K562 (cell line): ENCODE measurements around the gene APOBEC3G. TPM values are rescaled to one million over a fixed set of nuclear protein-coding genes. Genes with fewer than 3 reads are reported as not detected.

ENCODE experiments used
- ATAC-seq: fragments of 200-7000 bp; cut with Tn5 transposase; 3 replicates; pipeline ENCODE4 v1.9.1; 2020; ENCODE audit warnings: moderate library complexity
- BruUV-seq: library from RNA; stranded (reverse); fragments of 400-500 nt; replicated peaks from 2 replicates; lab custom pipeline; 2021; lab: Mats Ljungman, UMichigan
- CTCF ChIA-PET: fragments of 300-600 bp; formaldehyde crosslinking; extraction: SDS; loops from one replicate; lab custom pipeline; 2021; ENCODE audit warnings: low intra/inter-chr PET ratio; lab: Yijun Ruan, JAX
- POLR2A ChIA-PET: fragments of 300-600, 350-650 bp; sonication (Branson Sonifier 250); formaldehyde crosslinking; extraction: SDS; loops from one replicate; lab custom pipeline; 2021; ENCODE audit warnings: antibody characterized with exemption, inconsistent platforms; lab: Yijun Ruan, JAX
- DNase-seq, 4 experiments: peaks; one replicate each; pipeline versions ENCODE4 v3.0.0 to v3.0.0-alpha.2; 2011 to 2018; ENCODE audit warnings: low spot score in 3 of 4, mixed read lengths in 3 of 4; ENCODE audit errors: extremely low read depth in 1 of 4
- FAIRE-seq: peaks from 2 replicates; lab custom pipeline; 2011; peaks lifted over from hg19 to GRCh38; lab: Jason Lieb, UNC
- H2AFZ ChIP-seq: 2 replicates; pipeline ENCODE4 v1.6.0; 2011; ENCODE audit warnings: low read depth, low read length, control low read depth, inconsistent platforms
- H3K27ac ChIP-seq: fragments of 200-600 bp; 3 replicates; pipeline ENCODE4 v1.8.0; 2011; ENCODE audit warnings: low read depth, mild to moderate bottlenecking, control low read depth, inconsistent platforms, low read length, moderate library complexity, mixed read lengths; ENCODE audit errors: extremely low read depth
- H3K27me3 ChIP-seq, 2 experiments: fragments of 300-600 bp in 1 of 2; 2 replicates in 1 of 2; 3 replicates in 1 of 2; pipeline versions ENCODE4 v1.6.0 to v1.8.0; 2011; ENCODE audit warnings: inconsistent platforms in 2 of 2, low read length in 2 of 2, mild to moderate bottlenecking in 1 of 2, mixed read lengths in 1 of 2, moderate library complexity in 1 of 2; ENCODE audit not compliant: control insufficient read depth in 2 of 2, insufficient read depth in 2 of 2
- H3K36me3 ChIP-seq: fragments of 300-600 bp; 3 replicates; pipeline ENCODE4 v1.8.0; 2011; ENCODE audit warnings: mild to moderate bottlenecking, low read length, inconsistent platforms; ENCODE audit not compliant: control insufficient read depth, insufficient read depth
- H3K4me1 ChIP-seq, 2 experiments: fragments of 200-600 bp in 1 of 2; replicated peaks in 1 of 2; 2 replicates in 1 of 2; 3 replicates in 1 of 2; pipeline versions ENCODE4 v1.5.1 to v1.8.0; 2011; ENCODE audit warnings: inconsistent platforms in 2 of 2, low read length in 2 of 2, mild to moderate bottlenecking in 1 of 2, mixed read lengths in 1 of 2, moderate library complexity in 1 of 2; ENCODE audit not compliant: control insufficient read depth in 2 of 2, insufficient read depth in 2 of 2
- H3K4me2 ChIP-seq: 2 replicates; pipeline ENCODE4 v1.6.1; 2011; ENCODE audit warnings: low read length, control low read depth, inconsistent platforms, mixed read lengths; ENCODE audit not compliant: insufficient read depth
- H3K4me3 ChIP-seq: fragments of 200-600 bp; sonication (generic), shearing (Covaris generic); 2 replicates; pipeline ENCODE4 v1.5.1; 2016; ENCODE audit warnings: control low read depth, inconsistent platforms
- H3K79me2 ChIP-seq: fragments of 200-600 bp; 3 replicates; pipeline ENCODE4 v1.8.0; 2011; ENCODE audit warnings: low read length, inconsistent platforms; ENCODE audit not compliant: control insufficient read depth, insufficient read depth
- H3K9ac ChIP-seq, 2 experiments: 2 replicates each; pipeline versions ENCODE4 v1.6.0 to v1.6.1; 2011; ENCODE audit warnings: low read depth in 2 of 2, low read length in 2 of 2, control low read depth in 1 of 2, inconsistent platforms in 1 of 2, mild to moderate bottlenecking in 1 of 2, mixed read lengths in 1 of 2; ENCODE audit not compliant: insufficient read depth in 1 of 2
- H3K9me1 ChIP-seq: one replicate; pipeline ENCODE4 v1.6.0; 2011; ENCODE audit warnings: inconsistent platforms, mild to moderate bottlenecking, low read length, moderate library complexity; ENCODE audit not compliant: control insufficient read depth, insufficient read depth
- H3K9me3 ChIP-seq: replicated peaks from 2 replicates; pipeline ENCODE4 v1.5.1; 2011; ENCODE audit warnings: low read depth, low read length, inconsistent platforms; ENCODE audit not compliant: control insufficient read depth, insufficient read depth
- H4K20me1 ChIP-seq: replicated peaks from 2 replicates; pipeline ENCODE4 v1.6.1; 2011; ENCODE audit warnings: low read length, inconsistent platforms, mixed read lengths; ENCODE audit not compliant: control insufficient read depth, insufficient read depth
- CHD4 ChIP-seq: fragments of 200-600 bp; sonication (generic); IDR thresholded peaks from 3 replicates; pipeline ENCODE4 v1.6.1; 2012; ENCODE audit warnings: low read depth, mild to moderate bottlenecking, mixed read lengths, low read length, inconsistent platforms; ENCODE audit not compliant: insufficient read depth, insufficient replicate concordance, poor library complexity, severe bottlenecking
- GTF2E2 ChIP-seq: fragments of 200-800 bp; sonication (Bioruptor generic); IDR thresholded peaks from 2 replicates; pipeline ENCODE4 v1.6.1; 2016; ENCODE audit warnings: missing genetic modification characterization, missing compliant biosample characterization
- MECOM ChIP-seq: fragments of 250-450 bp; sonication (Bioruptor Pico); IDR thresholded peaks from 2 replicates; pipeline ENCODE4 v1.8.0; 2022; ENCODE audit warnings: inconsistent platforms
- MTA1 ChIP-seq: fragments of 450-650 bp; IDR thresholded peaks from 2 replicates; pipeline ENCODE4 v1.6.1; 2017; ENCODE audit warnings: borderline replicate concordance
- STAT6 ChIP-seq: sonication (generic); formaldehyde crosslinking; IDR thresholded peaks from 2 replicates; pipeline ENCODE4 v1.8.1; 2023; ENCODE audit warnings: mild to moderate bottlenecking, missing genetic modification reagents
- TBP ChIP-seq: optimal IDR thresholded peaks from 2 replicates; pipeline ENCODE3; 2011; ENCODE audit warnings: low read depth, low read length, improper control_type of control experiment
- ZBTB11 ChIP-seq, 3 experiments: fragments of 200-800 bp in 1 of 3; fragments of 250-450 bp in 1 of 3; fragments of 450-650 bp in 1 of 3; sonication (Bioruptor Pico) in 1 of 3; sonication (Bioruptor generic) in 1 of 3; formaldehyde crosslinking in 1 of 3; IDR thresholded peaks; 2 replicates each; pipeline versions ENCODE4 v1.6.1 to v1.8.0; 2016 to 2022; ENCODE audit warnings: mild to moderate bottlenecking in 2 of 3, missing genetic modification characterization in 2 of 3, missing compliant biosample characterization in 1 of 3, moderate library complexity in 1 of 3
- ZNF263 ChIP-seq: sonication (generic); formaldehyde crosslinking; IDR thresholded peaks from 2 replicates; pipeline ENCODE4 v1.8.0; 2022; ENCODE audit warnings: mild to moderate bottlenecking, missing genetic modification reagents, borderline replicate concordance
- ZNF311 ChIP-seq: fragments of 250-450 bp; sonication (Bioruptor Pico); IDR thresholded peaks from 2 replicates; pipeline ENCODE4 v1.4.0; 2020; ENCODE audit warnings: mild to moderate bottlenecking, moderate library complexity
- ZNF75A ChIP-seq: fragments of 450-650 bp; formaldehyde crosslinking; IDR thresholded peaks from 2 replicates; pipeline ENCODE4 v1.4.0; 2020; ENCODE audit warnings: mild to moderate bottlenecking
- WGBS: fragments of 100-300 bp; shearing (Covaris generic); methylation state at CpG from one replicate; pipeline ENCODE4 v1.1.6; 2016; ENCODE audit warnings: low coverage, mixed read lengths; ENCODE audit not compliant: insufficient coverage; ENCODE audit errors: missing lambda C conversion rate; 5-methylcytosine and 5-hydroxymethylcytosine counted together
- in situ Hi-C: fragments of 300-500 bp; cut with MboI; formaldehyde crosslinking; loops from 4 replicates; pipeline ENCODE4 v1.15.0; 2018; ENCODE audit warnings: inconsistent platforms, mixed read lengths
- intact Hi-C: fragments of 100-400 bp; cut with micrococcal nuclease; formaldehyde crosslinking; loops from 2 replicates; pipeline ENCODE4 v1.14.2; 2022
- polyA plus RNA-seq, 8 experiments: library from polyadenylated mRNA; depleted of rRNA in 4 of 8; stranded (reverse) in 5 of 8; unstranded in 3 of 8; fragments of >200 nt; fragmentation: Nextera tagmentation in 2 of 8; fragmentation: Illumina TruSeq in 1 of 8; extraction: Ambion mirVana in 2 of 8; extraction: Trizol in 1 of 8; gene quantifications; 2 replicates each; pipeline versions ENCODE4 v1.2.1 to v1.2.3, GENCODE V29; 2011 to 2014; ENCODE audit warnings: inconsistent platforms in 1 of 8, missing spikeins in 1 of 8
- total RNA-seq, 7 experiments: library from RNA; depleted of rRNA in 6 of 7; stranded (reverse); fragments of >200 nt in 6 of 7; fragmentation: Illumina TruSeq in 2 of 7; extraction: Trizol in 2 of 7; gene quantifications; 2 replicates each; pipeline versions ENCODE4 v1.2.1 to v1.2.3, GENCODE V29; 2011 to 2021; ENCODE audit warnings: low replicate concordance in 1 of 7
- TF ChIP-seq, protein P1 (sequence below): sonication (generic); formaldehyde crosslinking; IDR thresholded peaks from 2 replicates; pipeline ENCODE4 v1.8.1; 2023; ENCODE audit warnings: mild to moderate bottlenecking, missing genetic modification reagents, moderate library complexity
- TF ChIP-seq, protein P2 (sequence below), 2 experiments: IDR thresholded peaks; 2 replicates each; pipeline ENCODE4 v1.6.1; 2012; ENCODE audit warnings: improper control_type of control experiment in 2 of 2, low read depth in 2 of 2, low read length in 2 of 2, borderline replicate concordance in 1 of 2

The APOBEC3G gene
- total and polyA plus RNA-seq, 9 of the 15 experiments (the other 6 are each of a cell fraction or from before 2014, with no cell fraction given) = 5.2 to 20.8 (median 11.4) TPM

- H3K4me1 ChIP-seq = peaks cover 6 to 25% of the 10 kb centered on the region in 2 experiments; a peak in 3 of 5 replicates
- no peak overlapping the region for H3K9ac ChIP-seq
- ChIA-PET CTCF (no interaction called here), POLR2A (interaction anchor here (0.8 to 4.1 kb wide), 3 partner anchors 15 to 180 kb away, joined by 3 to 20 read pairs (median 8); no protein-coding TSS in a partner anchor)
- no peak overlapping the region for H3K4me2 ChIP-seq
- DNase-seq (no peak), FAIRE-seq (no peak), ATAC-seq (no peak)
- H3K79me2 ChIP-seq = no peaks in the 10 kb centered on the region
- H3K9me3 ChIP-seq = no peaks in the 10 kb centered on the region
- H2AFZ ChIP-seq = no peak overlapping the region
- in situ Hi-C loops (no loop called here), intact Hi-C loops (no loop called here)
- no peaks in the 10 kb centered on the region for H3K36me3 ChIP-seq
- no peak overlapping the region for H3K27ac ChIP-seq
- H3K4me3 ChIP-seq = no peak overlapping the region
- H4K20me1 ChIP-seq = no peaks in the 10 kb centered on the region
- 55% methylated on average over 6 of the region's 8 CpGs for WGBS
- no TSS peak for BruUV-seq
- H3K27me3 ChIP-seq = no peaks in the 10 kb centered on the region
- no peaks in the 10 kb centered on the region for H3K9me1 ChIP-seq
- TF ChIP-seq ZBTB11 (CRISPR knock-in tag; IDR thresholded peaks at IDR 0.05) = no peak
- no peak for TF ChIP-seq ZNF263 (CRISPR knock-in tag)
- TF ChIP-seq CHD4 = no peak
- TF ChIP-seq MTA1 = no peak
- TF ChIP-seq, protein P1, sequence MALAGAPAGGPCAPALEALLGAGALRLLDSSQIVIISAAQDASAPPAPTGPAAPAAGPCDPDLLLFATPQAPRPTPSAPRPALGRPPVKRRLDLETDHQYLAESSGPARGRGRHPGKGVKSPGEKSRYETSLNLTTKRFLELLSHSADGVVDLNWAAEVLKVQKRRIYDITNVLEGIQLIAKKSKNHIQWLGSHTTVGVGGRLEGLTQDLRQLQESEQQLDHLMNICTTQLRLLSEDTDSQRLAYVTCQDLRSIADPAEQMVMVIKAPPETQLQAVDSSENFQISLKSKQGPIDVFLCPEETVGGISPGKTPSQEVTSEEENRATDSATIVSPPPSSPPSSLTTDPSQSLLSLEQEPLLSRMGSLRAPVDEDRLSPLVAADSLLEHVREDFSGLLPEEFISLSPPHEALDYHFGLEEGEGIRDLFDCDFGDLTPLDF (CRISPR knock-in tag) = no peak
- no peak for TF ChIP-seq ZNF311 (CRISPR knock-in tag)
- no peak for TF ChIP-seq STAT6 (CRISPR knock-in tag)
- no peak for TF ChIP-seq TBP
- TF ChIP-seq ZNF75A = no peak
- TF ChIP-seq, protein P2, sequence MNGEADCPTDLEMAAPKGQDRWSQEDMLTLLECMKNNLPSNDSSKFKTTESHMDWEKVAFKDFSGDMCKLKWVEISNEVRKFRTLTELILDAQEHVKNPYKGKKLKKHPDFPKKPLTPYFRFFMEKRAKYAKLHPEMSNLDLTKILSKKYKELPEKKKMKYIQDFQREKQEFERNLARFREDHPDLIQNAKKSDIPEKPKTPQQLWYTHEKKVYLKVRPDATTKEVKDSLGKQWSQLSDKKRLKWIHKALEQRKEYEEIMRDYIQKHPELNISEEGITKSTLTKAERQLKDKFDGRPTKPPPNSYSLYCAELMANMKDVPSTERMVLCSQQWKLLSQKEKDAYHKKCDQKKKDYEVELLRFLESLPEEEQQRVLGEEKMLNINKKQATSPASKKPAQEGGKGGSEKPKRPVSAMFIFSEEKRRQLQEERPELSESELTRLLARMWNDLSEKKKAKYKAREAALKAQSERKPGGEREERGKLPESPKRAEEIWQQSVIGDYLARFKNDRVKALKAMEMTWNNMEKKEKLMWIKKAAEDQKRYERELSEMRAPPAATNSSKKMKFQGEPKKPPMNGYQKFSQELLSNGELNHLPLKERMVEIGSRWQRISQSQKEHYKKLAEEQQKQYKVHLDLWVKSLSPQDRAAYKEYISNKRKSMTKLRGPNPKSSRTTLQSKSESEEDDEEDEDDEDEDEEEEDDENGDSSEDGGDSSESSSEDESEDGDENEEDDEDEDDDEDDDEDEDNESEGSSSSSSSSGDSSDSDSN (IDR thresholded peaks at IDR 0.05; ENCODE audit: borderline replicate concordance in 1 of 2, low read depth in 2 of 2, low read length in 2 of 2) = no peak
- TF ChIP-seq GTF2E2 (tag) = no peak
- TF ChIP-seq MECOM (CRISPR knock-in tag) = no peak
Measured at GRCh38 chr22:39136317-39136716, 59.2 kb downstream of the APOBEC3G start.
